DOHH2 (cell line): ENCODE results near the gene SV2A.
A peak's percentile ranks its signal among the peaks of the same experiment; 100 is the strongest.

Experiments
- H3F3A ChIP-seq: fragments of 200-600 bp; sonication (generic), shearing (Covaris generic); 2 replicates; pipeline ENCODE4 v1.6.0; 2016; ENCODE audit warnings: antibody characterized with exemption, mild to moderate bottlenecking; ENCODE audit not compliant: control insufficient read depth, insufficient read depth
- H3K27ac ChIP-seq: fragments of 200-600 bp; sonication (generic); 2 replicates; pipeline ENCODE4 v1.5.1; 2014; ENCODE audit warnings: low read depth, mild to moderate bottlenecking, low read length, moderate library complexity
- H3K27me3 ChIP-seq: fragments of 200-600 bp; sonication (generic); 2 replicates; pipeline ENCODE4 v1.6.1; 2014; ENCODE audit warnings: mild to moderate bottlenecking, low read length, mixed read lengths; ENCODE audit not compliant: control insufficient read depth
- H3K36me3 ChIP-seq: fragments of 200-600 bp; sonication (generic); 2 replicates; pipeline ENCODE4 v1.6.1; 2014; ENCODE audit warnings: mild to moderate bottlenecking, low read length, moderate library complexity, mixed read lengths; ENCODE audit not compliant: control insufficient read depth
- H3K4me1 ChIP-seq: fragments of 200-600 bp; sonication (generic); 2 replicates; pipeline ENCODE4 v1.6.1; 2014; ENCODE audit warnings: mild to moderate bottlenecking, low read length, mixed read lengths; ENCODE audit not compliant: control insufficient read depth
- H3K4me2 ChIP-seq: fragments of 200-600 bp; sonication (generic); 2 replicates; pipeline ENCODE4 v1.6.0; 2014; ENCODE audit warnings: mild to moderate bottlenecking, low read length, moderate library complexity
- H3K4me3 ChIP-seq: fragments of 200-600 bp; sonication (generic); 2 replicates; pipeline ENCODE4 v1.5.1; 2014; ENCODE audit warnings: mild to moderate bottlenecking, low read length, mixed read lengths
- H3K79me2 ChIP-seq: fragments of 200-600 bp; sonication (generic); 2 replicates; pipeline ENCODE4 v1.6.1; 2014; ENCODE audit warnings: mild to moderate bottlenecking, low read length, mixed read lengths; ENCODE audit not compliant: control insufficient read depth
- H3K9me2 ChIP-seq: fragments of 200-600 bp; sonication (generic); replicated peaks from 2 replicates; pipeline ENCODE4 v1.6.1; 2014; ENCODE audit warnings: mild to moderate bottlenecking, low read length, mixed read lengths; ENCODE audit not compliant: control insufficient read depth
- H3K9me3 ChIP-seq: fragments of 200-600 bp; sonication (generic); 2 replicates; pipeline ENCODE4 v1.6.1; 2014; ENCODE audit warnings: antibody characterized with exemption, low read length, mixed read lengths; ENCODE audit not compliant: control insufficient read depth, insufficient read depth
- H4K20me1 ChIP-seq: fragments of 200-600 bp; sonication (generic); 2 replicates; pipeline ENCODE4 v1.6.0; 2014; ENCODE audit warnings: low read depth, mild to moderate bottlenecking, antibody characterized with exemption, low read length, moderate library complexity; ENCODE audit not compliant: control insufficient read depth, insufficient read depth
- CTCF ChIP-seq: fragments of 200-600 bp; sonication (generic); IDR thresholded peaks from one replicate; pipeline ENCODE4 v1.5.1; 2014; ENCODE audit warnings: antibody characterized with exemption, mild to moderate bottlenecking, low read depth, low read length; ENCODE audit not compliant: poor library complexity, severe bottlenecking
- EZH2phosphoT487 ChIP-seq: fragments of 200-600 bp; sonication (generic); IDR thresholded peaks from 2 replicates; pipeline ENCODE4 v1.6.1; 2017; ENCODE audit warnings: borderline replicate concordance, mild to moderate bottlenecking, antibody characterized with exemption, low read length, moderate library complexity, mixed read lengths

SV2A gene

GRCh38 chr1:149899460-149900284 is 18.0 kb downstream of the SV2A start, which contains the start of gene BOLA1:
Gene BOLA1, plus strand, starts transcription at chr1:149899568. Its CDS starts 492 bp downstream, at chr1:149900060.
- Histone ChIP-seq H3K27ac (no peak within 1 kb of the TSS), H3F3A (peaks cover 4% of the 10 kb centered on the region; the same call in 1 of the 2 replicates), H3K4me1 (peaks cover 13% of the 10 kb centered on the region), H3K9me2 (no peaks in the 10 kb centered on the region), H3K27me3 (no peaks in the 10 kb centered on the region), H3K9me3 (no peaks in the 10 kb centered on the region), H3K79me2 (no peaks in the 10 kb centered on the region; the same call in 1 of the 2 replicates), H4K20me1 (no peaks in the 10 kb centered on the region), H3K4me2 (peak within 1 kb of the TSS; percentile 86), H3K4me3 (peak within 1 kb of the TSS; percentile 81), H3K36me3 (no peaks in the 10 kb centered on the region)
- TF ChIP-seq EZH2phosphoT487 (no peak), CTCF (no peak)

GRCh38 chr1:149896575-149896974 is 21.1 kb downstream of the SV2A start:
- H3K79me2 ChIP-seq: no peaks in the 10 kb centered on the region; the same call in 1 of the 2 replicates
- H4K20me1 ChIP-seq: no peaks in the 10 kb centered on the region
- no peaks in the 10 kb centered on the region for H3K9me2 ChIP-seq
- H3K27me3 ChIP-seq: no peaks in the 10 kb centered on the region
- H3K4me1 ChIP-seq: peaks cover 13% of the 10 kb centered on the region
- no peak overlapping the region for H3K27ac ChIP-seq
- no peaks in the 10 kb centered on the region for H3K9me3 ChIP-seq
- no peak for TF ChIP-seq EZH2phosphoT487
- H3K4me3 ChIP-seq: no peak overlapping the region
- H3F3A ChIP-seq: peaks cover 4% of the 10 kb centered on the region; the same call in 1 of the 2 replicates
- no peaks in the 10 kb centered on the region for H3K36me3 ChIP-seq
- no peak overlapping the region for H3K4me2 ChIP-seq

- H3K36me3 ChIP-seq: peaks cover 4% of the 10 kb centered on the region
- peaks cover 51% of the 10 kb centered on the region for H3K4me1 ChIP-seq
- peak overlapping the region; percentile 98 for H3K27ac ChIP-seq
- no peaks in the 10 kb centered on the region for H3K27me3 ChIP-seq
- no peaks in the 10 kb centered on the region for H4K20me1 ChIP-seq
- H3K4me2 ChIP-seq: peak overlapping the region; percentile 86
- peak overlapping the region; percentile 75 for H3K4me3 ChIP-seq
- peaks cover 40% of the 10 kb centered on the region for H3F3A ChIP-seq
- H3K9me3 ChIP-seq: no peaks in the 10 kb centered on the region
- no peak for TF ChIP-seq CTCF
- no peak for TF ChIP-seq EZH2phosphoT487
- no peaks in the 10 kb centered on the region for H3K79me2 ChIP-seq
- H3K9me2 ChIP-seq: no peaks in the 10 kb centered on the region
Measured at GRCh38 chr1:149888999-149889289, 28.7 kb downstream of the SV2A start.

GRCh38 chr1:149888247-149888998 is 29.2 kb downstream of the SV2A start:
- H3K36me3 ChIP-seq: peaks cover 4% of the 10 kb centered on the region
- no peaks in the 10 kb centered on the region for H4K20me1 ChIP-seq
- peaks cover 56% of the 10 kb centered on the region for H3K4me1 ChIP-seq
- peak overlapping the region; percentile 75 for H3K4me3 ChIP-seq
- no peaks in the 10 kb centered on the region for H3K27me3 ChIP-seq
- H3K79me2 ChIP-seq: no peaks in the 10 kb centered on the region
- no peaks in the 10 kb centered on the region for H3K9me3 ChIP-seq
- no peaks in the 10 kb centered on the region for H3K9me2 ChIP-seq
- H3F3A ChIP-seq: peaks cover 42% of the 10 kb centered on the region
- H3K27ac ChIP-seq: peak overlapping the region; percentile 98
- peak; percentile 71 for TF ChIP-seq CTCF
- TF ChIP-seq EZH2phosphoT487: no peak
- H3K4me2 ChIP-seq: peak overlapping the region; percentile 86
